Measurements from ENCODE around the gene EMCN. TPM values are rescaled to one million over a fixed set of nuclear protein-coding genes. Genes with fewer than 3 reads are reported as not detected.
A peak's percentile ranks its signal among the peaks of the same experiment; 100 is the strongest.

The EMCN gene
- total RNA-seq, 1 donor from 2014 or later, result not detected

DNA sequence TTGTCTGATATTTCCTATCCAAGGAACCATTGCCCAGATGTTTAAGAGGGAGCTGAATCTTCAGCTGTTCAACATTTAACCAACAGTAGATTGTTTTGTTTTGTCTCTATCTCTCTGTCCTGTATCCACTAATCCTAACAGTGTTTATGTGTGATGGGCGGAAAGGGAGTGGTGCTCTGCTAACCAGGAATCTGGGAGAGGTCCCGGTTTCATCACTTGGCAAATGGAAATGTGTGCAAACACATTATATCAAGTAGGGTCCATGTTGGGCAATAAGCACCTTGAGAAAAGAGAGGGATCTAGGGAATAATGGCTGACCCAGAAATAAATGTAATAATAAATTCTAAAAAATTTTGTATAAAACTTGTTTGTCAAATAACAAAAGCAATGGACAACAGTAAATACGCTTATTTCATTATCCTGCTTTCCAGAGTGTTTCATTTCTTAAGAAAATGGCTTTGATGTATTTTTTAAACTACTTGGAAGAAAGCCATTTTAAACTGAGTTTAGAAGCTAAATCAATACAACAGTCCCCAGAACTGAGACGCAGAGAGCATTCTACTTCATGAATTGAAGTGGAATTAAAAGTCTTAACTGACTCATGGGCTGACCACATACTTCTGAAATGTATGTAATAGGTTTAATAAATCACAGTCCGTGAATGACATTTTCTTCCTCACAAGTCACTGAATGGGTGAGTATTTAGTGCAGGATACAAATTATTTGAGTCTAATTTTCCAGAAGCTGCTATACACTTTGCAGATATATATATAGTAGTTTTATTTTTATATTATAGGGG, 55.8 kb downstream of the EMCN start:
- no peaks in the 10 kb centered on the region for H3K9me3 ChIP-seq (ENCODE audit: insufficient read depth, low read depth, low read length)
- Mint-ChIP-seq H3K27me3 (ENCODE audit: low read depth, unreplicated experiment) (no peaks in the 10 kb centered on the region), H3K27ac (ENCODE audit: unreplicated experiment) (peak overlapping the region; percentile 75), H3K4me1 (ENCODE audit: low read depth, unreplicated experiment) (peaks cover 10% of the 10 kb centered on the region), H3K36me3 (ENCODE audit: low read depth, unreplicated experiment) (no peaks in the 10 kb centered on the region), H3K9me3 (ENCODE audit: unreplicated experiment) (no peaks in the 10 kb centered on the region), H3K4me3 (ENCODE audit: unreplicated experiment) (no peak overlapping the region)
- H3K9ac ChIP-seq (ENCODE audit: low read length), result no peak overlapping the region
- H3K4me3 ChIP-seq (ENCODE audit: insufficient read depth, low read depth, low read length), result no peak overlapping the region
- H3K27me3 ChIP-seq (ENCODE audit: insufficient read depth, low read length), result no peaks in the 10 kb centered on the region
- no peaks in the 10 kb centered on the region for H4K20me1 ChIP-seq (ENCODE audit: insufficient read depth, low read length)
- no peak overlapping the region for H3K4me2 ChIP-seq (ENCODE audit: low read length)
- H3K36me3 ChIP-seq (ENCODE audit: insufficient read depth, low read length), result no peaks in the 10 kb centered on the region
- FAIRE-seq (no peak), DNase-seq (ENCODE audit: low read depth) (peak; percentile 76)
- no peak overlapping the region for H3K27ac ChIP-seq (ENCODE audit: low read depth, low read length)
- H3K4me1 ChIP-seq (ENCODE audit: insufficient read depth, low read length), result no peaks in the 10 kb centered on the region
- no peaks in the 10 kb centered on the region for H3K79me2 ChIP-seq (ENCODE audit: insufficient read depth, low read length)
- no peak overlapping the region for H2AFZ ChIP-seq (ENCODE audit: low read depth, low read length)
- TF ChIP-seq, protein P1, sequence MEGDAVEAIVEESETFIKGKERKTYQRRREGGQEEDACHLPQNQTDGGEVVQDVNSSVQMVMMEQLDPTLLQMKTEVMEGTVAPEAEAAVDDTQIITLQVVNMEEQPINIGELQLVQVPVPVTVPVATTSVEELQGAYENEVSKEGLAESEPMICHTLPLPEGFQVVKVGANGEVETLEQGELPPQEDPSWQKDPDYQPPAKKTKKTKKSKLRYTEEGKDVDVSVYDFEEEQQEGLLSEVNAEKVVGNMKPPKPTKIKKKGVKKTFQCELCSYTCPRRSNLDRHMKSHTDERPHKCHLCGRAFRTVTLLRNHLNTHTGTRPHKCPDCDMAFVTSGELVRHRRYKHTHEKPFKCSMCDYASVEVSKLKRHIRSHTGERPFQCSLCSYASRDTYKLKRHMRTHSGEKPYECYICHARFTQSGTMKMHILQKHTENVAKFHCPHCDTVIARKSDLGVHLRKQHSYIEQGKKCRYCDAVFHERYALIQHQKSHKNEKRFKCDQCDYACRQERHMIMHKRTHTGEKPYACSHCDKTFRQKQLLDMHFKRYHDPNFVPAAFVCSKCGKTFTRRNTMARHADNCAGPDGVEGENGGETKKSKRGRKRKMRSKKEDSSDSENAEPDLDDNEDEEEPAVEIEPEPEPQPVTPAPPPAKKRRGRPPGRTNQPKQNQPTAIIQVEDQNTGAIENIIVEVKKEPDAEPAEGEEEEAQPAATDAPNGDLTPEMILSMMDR (IDR thresholded peaks at IDR 0.05; ENCODE audit: insufficient read depth, low read depth, low read length), result no peak
- no peak for TF ChIP-seq EZH2 (IDR thresholded peaks at IDR 0.05; ENCODE audit: insufficient read depth, low read length)

DNA sequence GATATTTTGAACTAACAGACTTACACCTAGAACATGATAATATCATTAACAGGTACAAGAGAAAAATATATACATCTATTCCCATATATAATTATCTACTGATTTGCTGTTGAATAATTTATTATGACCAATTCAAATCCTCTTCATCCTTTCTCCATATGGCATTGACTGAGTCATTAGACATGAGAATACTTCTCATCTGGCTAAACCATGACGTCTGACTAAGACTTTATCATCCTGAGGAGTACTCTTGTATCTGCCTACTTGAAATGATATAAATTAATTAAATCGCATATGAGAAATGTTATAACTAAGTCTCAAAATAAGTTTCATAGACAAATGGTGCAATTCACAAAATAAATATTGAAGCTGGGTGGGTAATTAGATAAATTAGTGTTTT, 67.4 kb downstream of the EMCN start:
- Histone ChIP-seq H3K9ac (ENCODE audit: low read length) (no peak overlapping the region), H3K9me3 (ENCODE audit: insufficient read depth, low read depth, low read length) (peaks cover 3% of the 10 kb centered on the region), H4K20me1 (ENCODE audit: insufficient read depth, low read length) (no peaks in the 10 kb centered on the region), H3K27ac (ENCODE audit: low read depth, low read length) (no peak overlapping the region), H3K79me2 (ENCODE audit: insufficient read depth, low read length) (no peaks in the 10 kb centered on the region), H3K4me1 (ENCODE audit: insufficient read depth, low read length) (no peaks in the 10 kb centered on the region), H3K4me3 (ENCODE audit: insufficient read depth, low read depth, low read length) (no peak overlapping the region), H3K4me2 (ENCODE audit: low read length) (no peak overlapping the region), H3K36me3 (ENCODE audit: insufficient read depth, low read length) (no peaks in the 10 kb centered on the region), H2AFZ (ENCODE audit: low read depth, low read length) (no peak overlapping the region), H3K27me3 (ENCODE audit: insufficient read depth, low read length) (no peaks in the 10 kb centered on the region)
- Mint-ChIP-seq H3K4me1 (ENCODE audit: low read depth, unreplicated experiment) (no peaks in the 10 kb centered on the region), H3K9me3 (ENCODE audit: unreplicated experiment) (peaks cover 3% of the 10 kb centered on the region), H3K4me3 (ENCODE audit: unreplicated experiment) (no peak overlapping the region), H3K27ac (ENCODE audit: unreplicated experiment) (no peak overlapping the region), H3K36me3 (ENCODE audit: low read depth, unreplicated experiment) (no peaks in the 10 kb centered on the region), H3K27me3 (ENCODE audit: low read depth, unreplicated experiment) (no peaks in the 10 kb centered on the region)
- peak; percentile 18 for DNase-seq (ENCODE audit: low read depth)
- TF ChIP-seq, protein P1 (IDR thresholded peaks at IDR 0.05; ENCODE audit: insufficient read depth, low read depth, low read length), result no peak
- TF ChIP-seq EZH2 (IDR thresholded peaks at IDR 0.05; ENCODE audit: insufficient read depth, low read length), result no peak
- FAIRE-seq, result no peak

DNA sequence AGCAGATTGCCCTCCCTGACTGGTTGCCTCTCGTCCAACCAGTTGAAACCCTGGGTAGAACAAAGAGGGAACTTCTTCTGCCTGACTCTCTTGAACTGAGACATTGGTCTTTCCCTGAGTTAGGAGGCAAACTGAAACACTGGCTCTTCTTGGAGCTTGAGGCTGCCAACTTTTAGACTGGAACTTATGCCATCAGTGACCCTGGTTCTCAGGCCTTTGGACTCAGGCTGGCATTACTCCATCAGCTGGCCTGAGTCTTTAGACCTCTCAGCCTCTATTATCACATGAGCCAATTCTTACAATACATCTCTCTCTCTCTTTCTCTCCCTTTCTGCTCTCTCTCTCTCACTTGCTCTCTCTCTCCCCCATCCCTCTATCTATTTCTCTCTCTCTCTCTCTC, 86.4 kb downstream of the EMCN start:
- H3K4me3 Mint-ChIP-seq (ENCODE audit: unreplicated experiment), result no peak overlapping the region
- FAIRE-seq, result no peak
- no peaks in the 10 kb centered on the region for H3K27me3 Mint-ChIP-seq (ENCODE audit: low read depth, unreplicated experiment)
- H3K27ac ChIP-seq (ENCODE audit: low read depth, low read length), result no peak overlapping the region
- TF ChIP-seq, protein P1 (IDR thresholded peaks at IDR 0.05; ENCODE audit: insufficient read depth, low read depth, low read length), result no peak
- no peak for TF ChIP-seq EZH2 (IDR thresholded peaks at IDR 0.05; ENCODE audit: insufficient read depth, low read length)
- no peak for DNase-seq (ENCODE audit: low read depth)
- no peak overlapping the region for H3K4me3 ChIP-seq (ENCODE audit: insufficient read depth, low read depth, low read length)
- no peaks in the 10 kb centered on the region for H3K27me3 ChIP-seq (ENCODE audit: insufficient read depth, low read length)
- no peaks in the 10 kb centered on the region for H3K36me3 Mint-ChIP-seq (ENCODE audit: low read depth, unreplicated experiment)
- H4K20me1 ChIP-seq (ENCODE audit: insufficient read depth, low read length), result no peaks in the 10 kb centered on the region
- H3K4me1 Mint-ChIP-seq (ENCODE audit: low read depth, unreplicated experiment), result peaks cover 5% of the 10 kb centered on the region
- no peaks in the 10 kb centered on the region for H3K4me1 ChIP-seq (ENCODE audit: insufficient read depth, low read length)
- H3K9me3 Mint-ChIP-seq (ENCODE audit: unreplicated experiment), result peaks cover 5% of the 10 kb centered on the region
- H3K79me2 ChIP-seq (ENCODE audit: insufficient read depth, low read length), result no peaks in the 10 kb centered on the region
- no peaks in the 10 kb centered on the region for H3K9me3 ChIP-seq (ENCODE audit: insufficient read depth, low read depth, low read length)
- no peak overlapping the region for H3K4me2 ChIP-seq (ENCODE audit: low read length)
- no peak overlapping the region for H3K9ac ChIP-seq (ENCODE audit: low read length)
- H3K27ac Mint-ChIP-seq (ENCODE audit: unreplicated experiment), result no peak overlapping the region
- no peak overlapping the region for H2AFZ ChIP-seq (ENCODE audit: low read depth, low read length)
- H3K36me3 ChIP-seq (ENCODE audit: insufficient read depth, low read length), result no peaks in the 10 kb centered on the region
